Upper lobe of left lung (tissue), 4 donors: ENCODE measurements around the gene UGT1A8.

ENCODE experiments used
- CTCF ChIP-seq, 6 experiments: fragments of 450-650 bp in 4 of 6; fragments of 200-600 bp in 2 of 6; sonication (generic) in 2 of 6; IDR thresholded peaks; one replicate each; pipeline ENCODE4 v1.5.1; 2016 to 2019; ENCODE audit warnings: antibody characterized with exemption in 6 of 6
- POLR2A ChIP-seq, 4 donors: fragments of 450-650 bp; IDR thresholded peaks; one replicate each; pipeline ENCODE4 v1.5.1; 2016 to 2017; ENCODE audit warnings: antibody characterized with exemption in 4 of 4, mild to moderate bottlenecking in 2 of 4
- POLR2AphosphoS5 ChIP-seq, 2 donors: sonication (generic); formaldehyde crosslinking; IDR thresholded peaks; one replicate each; pipeline ENCODE4 v1.5.1; 2017; ENCODE audit warnings: antibody characterized with exemption in 2 of 2

GRCh38 chr2:233766416-233766815 lies 149.0 kb downstream of the UGT1A8 start:
- TF ChIP-seq CTCF (IDR thresholded peaks at IDR 0.05) (no peak), POLR2A (IDR thresholded peaks at IDR 0.05) (no peak), POLR2AphosphoS5 (IDR thresholded peaks at IDR 0.05) (no peak)
